GM19099 (cell line): ENCODE data around the gene C12orf42.

Experiments
- POLR2A ChIP-seq: IDR thresholded peaks from 3 replicates; pipeline ENCODE4 v1.6.1; 2011; ENCODE audit warnings: low read depth; ENCODE audit not compliant: insufficient read length; ENCODE audit errors: extremely low read depth

Gene C12orf42

GRCh38 chr12:103392722-103393121 is 103.0 kb downstream of the C12orf42 start:
- no peak for TF ChIP-seq POLR2A

- TF ChIP-seq POLR2A: no peak
Measured at GRCh38 chr12:103391103-103391502, 104.7 kb downstream of the C12orf42 start.

- no peak for TF ChIP-seq POLR2A
Measured at GRCh38 chr12:103387385-103387784, 108.4 kb downstream of the C12orf42 start.

GRCh38 chr12:103386451-103386850 is 109.3 kb downstream of the C12orf42 start:
- no peak for TF ChIP-seq POLR2A

- TF ChIP-seq POLR2A: no peak
Measured at GRCh38 chr12:103382736-103383346, 112.9 kb downstream of the C12orf42 start.

- TF ChIP-seq POLR2A: no peak
Measured at GRCh38 chr12:103382119-103382518, 113.6 kb downstream of the C12orf42 start.

GRCh38 chr12:103379670-103380069 is 116.1 kb downstream of the C12orf42 start:
- no peak for TF ChIP-seq POLR2A

GRCh38 chr12:103373088-103373523 is 122.7 kb downstream of the C12orf42 start:
- no peak for TF ChIP-seq POLR2A

GRCh38 chr12:103369929-103370328 is 125.8 kb downstream of the C12orf42 start:
- TF ChIP-seq POLR2A: no peak

- no peak for TF ChIP-seq POLR2A
Measured at GRCh38 chr12:103368167-103368566, 127.6 kb downstream of the C12orf42 start.

- no peak for TF ChIP-seq POLR2A
Measured at GRCh38 chr12:103354403-103354802, 141.4 kb downstream of the C12orf42 start.

- TF ChIP-seq POLR2A: no peak
Measured at GRCh38 chr12:103353913-103354312, 141.9 kb downstream of the C12orf42 start.

- no peak for TF ChIP-seq POLR2A
Measured at GRCh38 chr12:103350116-103350515, 145.7 kb downstream of the C12orf42 start.

GRCh38 chr12:103348935-103349334 is 146.8 kb downstream of the C12orf42 start:
- no peak for TF ChIP-seq POLR2A

GRCh38 chr12:103336940-103337339 is 158.8 kb downstream of the C12orf42 start:
- no peak for TF ChIP-seq POLR2A

- no peak for TF ChIP-seq POLR2A
Measured at GRCh38 chr12:103334466-103334865, 161.3 kb downstream of the C12orf42 start.

- no peak for TF ChIP-seq POLR2A
Measured at GRCh38 chr12:103333676-103334075, 162.1 kb downstream of the C12orf42 start.
